A673 (cell line): ENCODE data around the gene TGDS. TPM values are rescaled to one million over a fixed set of nuclear protein-coding genes. Genes with fewer than 3 reads are reported as not detected.

Source experiments
- BruUV-seq: library from RNA; stranded (reverse); fragments of 400-500 nt; replicated peaks from 2 replicates; lab custom pipeline; 2021; lab: Mats Ljungman, UMichigan
- CTCF ChIA-PET: fragments of 300-600 bp; sonication (Branson Sonifier 250); formaldehyde crosslinking; loops from one replicate; lab custom pipeline; 2022; ENCODE audit warnings: antibody characterized with exemption; lab: Charles Lee
- POLR2A ChIA-PET: fragments of 300-600 bp; sonication (Branson Sonifier 250); formaldehyde crosslinking; loops from one replicate; lab custom pipeline; 2022; ENCODE audit warnings: antibody characterized with exemption; ENCODE audit not compliant: low non-redundant PET; lab: Charles Lee
- DNase-seq: peaks from one replicate; pipeline ENCODE4 v3.0.0-alpha.2; 2015; ENCODE audit warnings: low spot score
- H3K27ac ChIP-seq: fragments of 200-600 bp; sonication (generic); 2 replicates; pipeline ENCODE4 v1.5.1; 2016; ENCODE audit warnings: mixed run types, low read depth, mild to moderate bottlenecking, mixed read lengths, antibody characterized with exemption, low read length; ENCODE audit not compliant: poor library complexity, severe bottlenecking
- H3K27me3 ChIP-seq: fragments of 200-600 bp; sonication (generic); replicated peaks from 2 replicates; pipeline ENCODE4 v1.6.1; 2017; ENCODE audit warnings: mixed run types, low read depth, mild to moderate bottlenecking, mixed read lengths, antibody characterized with exemption, low read length; ENCODE audit not compliant: insufficient read depth, poor library complexity
- H3K36me3 ChIP-seq: fragments of 200-600 bp; sonication (generic); 2 replicates; pipeline ENCODE4 v1.6.1; 2016; ENCODE audit warnings: mixed run types, mild to moderate bottlenecking, mixed read lengths, antibody characterized with exemption, low read length; ENCODE audit not compliant: insufficient read depth, poor library complexity, severe bottlenecking
- H3K4me1 ChIP-seq: fragments of 200-600 bp; sonication (generic); 2 replicates; pipeline ENCODE4 v1.6.1; 2017; ENCODE audit warnings: mixed run types, mild to moderate bottlenecking, mixed read lengths, antibody characterized with exemption, low read length; ENCODE audit not compliant: insufficient read depth, poor library complexity, severe bottlenecking
- H3K4me3 ChIP-seq: fragments of 200-600 bp; sonication (generic); 2 replicates; pipeline ENCODE4 v1.5.1; 2016; ENCODE audit warnings: low read depth, mixed run types, mild to moderate bottlenecking, mixed read lengths, low read length; ENCODE audit not compliant: poor library complexity, severe bottlenecking
- H3K9me3 ChIP-seq: fragments of 200-600 bp; sonication (generic); 2 replicates; pipeline ENCODE4 v1.6.1; 2016; ENCODE audit warnings: mixed run types, low read depth, mild to moderate bottlenecking, mixed read lengths, antibody characterized with exemption, low read length; ENCODE audit not compliant: poor library complexity, severe bottlenecking
- EZH2 ChIP-seq: fragments of 200-600 bp; sonication (generic); IDR thresholded peaks from 2 replicates; pipeline ENCODE4 v1.6.1; 2017; ENCODE audit warnings: borderline replicate concordance, low read depth, mild to moderate bottlenecking, mixed read lengths, antibody characterized with exemption, low read length; ENCODE audit not compliant: poor library complexity, severe bottlenecking
- intact Hi-C: fragments of 100-400 bp; cut with micrococcal nuclease; formaldehyde crosslinking; loops from one replicate; pipeline ENCODE4 v1.10.0; 2022; ENCODE audit not compliant: unreplicated experiment
- total RNA-seq: library from RNA; stranded (reverse); gene quantifications from 2 replicates; pipeline ENCODE4 v1.2.3, GENCODE V29; 2021
- TF ChIP-seq, protein P1 (sequence below): fragments of 300-800, 200-600 bp; sonication (generic); conservative IDR thresholded peaks from 2 replicates; pipeline ENCODE4 v1.5.1; 2017; ENCODE audit warnings: low read depth, mild to moderate bottlenecking, antibody characterized with exemption, low read length, moderate library complexity, mixed read lengths

The TGDS gene
- total RNA-seq, 1 experiment from 2014 or later = 9.0 TPM

DNA sequence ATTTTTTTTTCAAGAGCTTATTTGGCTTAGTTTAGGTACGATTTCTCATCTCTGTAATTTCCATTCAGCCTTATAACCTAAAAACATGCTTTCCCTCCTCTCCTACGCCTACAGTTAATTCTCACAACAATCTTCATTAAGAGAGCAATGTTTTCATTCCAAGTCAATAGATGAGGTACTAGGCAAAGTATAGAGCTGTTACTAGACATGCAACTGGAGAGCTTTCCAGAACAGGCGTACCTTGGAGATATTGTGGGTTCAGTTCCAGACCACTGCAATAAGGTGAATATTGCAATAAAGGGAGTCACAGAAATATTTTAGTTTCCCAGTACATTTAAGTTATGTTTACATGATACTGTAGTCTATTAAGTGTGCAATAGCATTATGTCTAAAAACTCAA is 34.8 kb downstream of the TGDS start:
- Histone ChIP-seq H3K27ac (no peak overlapping the region), H3K4me3 (no peak overlapping the region), H3K9me3 (no peaks in the 10 kb centered on the region), H3K4me1 (no peaks in the 10 kb centered on the region), H3K27me3 (no peaks in the 10 kb centered on the region), H3K36me3 (no peaks in the 10 kb centered on the region)
- ChIA-PET CTCF (no interaction called here), POLR2A (no interaction called here)
- no peak for DNase-seq
- BruUV-seq = no TSS peak
- TF ChIP-seq, protein P1, sequence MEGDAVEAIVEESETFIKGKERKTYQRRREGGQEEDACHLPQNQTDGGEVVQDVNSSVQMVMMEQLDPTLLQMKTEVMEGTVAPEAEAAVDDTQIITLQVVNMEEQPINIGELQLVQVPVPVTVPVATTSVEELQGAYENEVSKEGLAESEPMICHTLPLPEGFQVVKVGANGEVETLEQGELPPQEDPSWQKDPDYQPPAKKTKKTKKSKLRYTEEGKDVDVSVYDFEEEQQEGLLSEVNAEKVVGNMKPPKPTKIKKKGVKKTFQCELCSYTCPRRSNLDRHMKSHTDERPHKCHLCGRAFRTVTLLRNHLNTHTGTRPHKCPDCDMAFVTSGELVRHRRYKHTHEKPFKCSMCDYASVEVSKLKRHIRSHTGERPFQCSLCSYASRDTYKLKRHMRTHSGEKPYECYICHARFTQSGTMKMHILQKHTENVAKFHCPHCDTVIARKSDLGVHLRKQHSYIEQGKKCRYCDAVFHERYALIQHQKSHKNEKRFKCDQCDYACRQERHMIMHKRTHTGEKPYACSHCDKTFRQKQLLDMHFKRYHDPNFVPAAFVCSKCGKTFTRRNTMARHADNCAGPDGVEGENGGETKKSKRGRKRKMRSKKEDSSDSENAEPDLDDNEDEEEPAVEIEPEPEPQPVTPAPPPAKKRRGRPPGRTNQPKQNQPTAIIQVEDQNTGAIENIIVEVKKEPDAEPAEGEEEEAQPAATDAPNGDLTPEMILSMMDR = no peak
- no peak for TF ChIP-seq EZH2
- intact Hi-C loops = no loop called here

DNA sequence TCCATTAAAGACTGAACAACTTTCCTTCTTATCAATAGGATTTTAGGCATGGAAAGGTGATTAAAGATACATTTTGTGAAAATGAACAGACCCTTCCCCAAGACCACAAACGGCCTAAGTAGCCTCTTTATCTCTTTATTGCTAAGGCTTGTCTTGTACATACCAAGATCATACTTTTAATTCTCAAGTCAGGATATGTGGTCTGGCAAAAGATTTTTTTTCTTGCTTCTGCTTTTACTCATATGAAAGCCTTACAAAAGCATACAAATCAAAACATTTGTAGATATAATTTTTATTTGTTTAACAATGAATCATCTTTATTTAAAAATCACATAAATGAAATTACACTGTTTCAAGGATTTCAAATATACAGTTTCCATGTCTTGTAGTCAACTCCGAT is 35.8 kb downstream of the TGDS start:
- no peaks in the 10 kb centered on the region for H3K9me3 ChIP-seq
- TF ChIP-seq, protein P1 = no peak
- TF ChIP-seq EZH2 = no peak
- ChIA-PET CTCF (no interaction called here), POLR2A (no interaction called here)
- BruUV-seq = no TSS peak
- no peaks in the 10 kb centered on the region for H3K27me3 ChIP-seq
- DNase-seq = no peak
- intact Hi-C loops = no loop called here
- H3K36me3 ChIP-seq = no peaks in the 10 kb centered on the region
- no peak overlapping the region for H3K27ac ChIP-seq
- no peak overlapping the region for H3K4me3 ChIP-seq
- H3K4me1 ChIP-seq = no peaks in the 10 kb centered on the region

DNA sequence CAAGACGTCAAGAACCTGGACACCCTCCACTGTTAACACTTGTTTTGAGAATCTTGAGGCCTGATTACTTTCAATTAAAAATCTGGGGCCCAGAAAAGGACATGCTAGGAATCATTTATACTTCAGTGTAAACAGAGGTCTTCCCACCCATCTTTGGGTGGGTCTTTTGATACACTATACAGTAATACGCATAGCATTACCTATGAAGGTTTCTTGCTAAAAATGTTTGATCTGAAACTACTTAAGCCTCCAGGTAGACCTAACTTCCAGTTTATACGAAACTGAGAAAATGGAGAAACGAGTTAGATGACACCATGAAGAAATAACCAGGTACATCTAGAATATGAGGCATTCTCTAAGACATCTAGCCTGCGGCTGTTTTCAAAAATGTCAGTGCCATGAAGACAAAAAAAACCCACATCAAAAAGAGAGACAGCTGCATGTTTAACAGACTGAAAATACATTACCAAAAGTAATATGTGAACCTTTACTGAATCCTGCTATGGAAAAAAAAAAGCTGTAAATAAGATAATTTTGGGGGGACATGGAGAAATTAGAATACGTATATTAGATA is 36.6 kb downstream of the TGDS start:
- H3K4me1 ChIP-seq = no peaks in the 10 kb centered on the region
- intact Hi-C loops = no loop called here
- H3K27ac ChIP-seq = no peak overlapping the region
- DNase-seq = no peak
- H3K36me3 ChIP-seq = no peaks in the 10 kb centered on the region
- no peaks in the 10 kb centered on the region for H3K9me3 ChIP-seq
- CTCF ChIA-PET = no interaction called here
- no TSS peak for BruUV-seq
- TF ChIP-seq, protein P1 = no peak
- no peak for TF ChIP-seq EZH2
- no peaks in the 10 kb centered on the region for H3K27me3 ChIP-seq
- POLR2A ChIA-PET = no interaction called here
- no peak overlapping the region for H3K4me3 ChIP-seq
